ENCODE measurements around the gene CSF1R. TPM values are rescaled to one million over a fixed set of nuclear protein-coding genes. Genes with fewer than 3 reads are reported as not detected.

The CSF1R gene
- total RNA-seq, 1 donor from 2014 or later, result not detected

- TF ChIP-seq CTCF (IDR thresholded peaks at IDR 0.05; ENCODE audit: insufficient read depth, low read length, severe bottlenecking), result no peak
- H3K4me3 ChIP-seq (ENCODE audit: low read depth, low read length), result no peak overlapping the region
- H3K27me3 ChIP-seq (ENCODE audit: control insufficient read depth, insufficient read depth, low read length), result no peaks in the 10 kb centered on the region
- no peaks in the 10 kb centered on the region for H3K36me3 ChIP-seq (ENCODE audit: control insufficient read depth, insufficient read depth, low read length)
- DNase-seq (ENCODE audit: low read depth) (no peak), FAIRE-seq (no peak)
Measured at GRCh38 chr5:150119421-150120061, 33.2 kb upstream of the CSF1R start.

DNA sequence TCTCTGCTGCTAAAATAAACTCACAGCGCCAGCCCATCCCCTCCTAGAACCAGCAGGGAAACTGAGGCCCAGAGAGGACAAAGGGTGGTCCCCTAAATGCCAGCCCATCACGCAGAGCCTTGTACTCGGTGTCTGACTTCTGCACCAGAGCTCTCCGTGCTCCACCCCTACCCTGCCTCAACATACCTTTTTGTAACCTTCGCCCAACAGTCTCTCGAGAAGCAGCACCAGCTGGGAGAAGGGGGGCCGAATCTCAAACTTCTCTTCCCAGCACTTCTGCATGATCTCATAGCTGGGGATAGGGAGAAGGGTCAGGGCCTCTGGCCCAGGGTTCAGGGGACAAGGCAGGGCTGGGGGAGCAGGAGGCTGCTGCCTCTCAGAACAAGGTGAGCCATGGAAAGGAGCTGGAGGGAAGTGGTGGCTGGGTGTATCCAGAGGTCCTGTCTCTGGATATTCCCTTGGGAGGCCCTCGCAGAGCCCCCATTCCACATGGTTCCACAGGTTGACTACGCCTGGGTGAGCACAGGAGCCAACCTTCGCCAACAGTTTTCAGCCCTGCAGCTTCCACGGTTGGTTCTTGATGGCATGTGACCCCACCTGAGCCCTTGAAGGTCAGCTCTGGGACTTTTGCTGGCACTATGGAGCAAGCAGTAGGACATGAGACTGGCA, 32.3 kb upstream of the CSF1R start:
- no peaks in the 10 kb centered on the region for H3K27me3 ChIP-seq (ENCODE audit: control insufficient read depth, insufficient read depth, low read length)
- no peak for FAIRE-seq
- H3K4me3 ChIP-seq (ENCODE audit: low read depth, low read length), result no peak overlapping the region
- DNase-seq (ENCODE audit: low read depth), result no peak
- H3K36me3 ChIP-seq (ENCODE audit: control insufficient read depth, insufficient read depth, low read length), result no peaks in the 10 kb centered on the region
- TF ChIP-seq CTCF (IDR thresholded peaks at IDR 0.05; ENCODE audit: insufficient read depth, low read length, severe bottlenecking), result no peak

- no peak for TF ChIP-seq CTCF (IDR thresholded peaks at IDR 0.05; ENCODE audit: insufficient read depth, low read length, severe bottlenecking)
- no peak overlapping the region for H3K4me3 ChIP-seq (ENCODE audit: low read depth, low read length)
- no peak for DNase-seq (ENCODE audit: low read depth)
- no peaks in the 10 kb centered on the region for H3K27me3 ChIP-seq (ENCODE audit: control insufficient read depth, insufficient read depth, low read length)
- no peaks in the 10 kb centered on the region for H3K36me3 ChIP-seq (ENCODE audit: control insufficient read depth, insufficient read depth, low read length)
- no peak for FAIRE-seq
Measured at GRCh38 chr5:150117945-150118560, 31.7 kb upstream of the CSF1R start.

DNA sequence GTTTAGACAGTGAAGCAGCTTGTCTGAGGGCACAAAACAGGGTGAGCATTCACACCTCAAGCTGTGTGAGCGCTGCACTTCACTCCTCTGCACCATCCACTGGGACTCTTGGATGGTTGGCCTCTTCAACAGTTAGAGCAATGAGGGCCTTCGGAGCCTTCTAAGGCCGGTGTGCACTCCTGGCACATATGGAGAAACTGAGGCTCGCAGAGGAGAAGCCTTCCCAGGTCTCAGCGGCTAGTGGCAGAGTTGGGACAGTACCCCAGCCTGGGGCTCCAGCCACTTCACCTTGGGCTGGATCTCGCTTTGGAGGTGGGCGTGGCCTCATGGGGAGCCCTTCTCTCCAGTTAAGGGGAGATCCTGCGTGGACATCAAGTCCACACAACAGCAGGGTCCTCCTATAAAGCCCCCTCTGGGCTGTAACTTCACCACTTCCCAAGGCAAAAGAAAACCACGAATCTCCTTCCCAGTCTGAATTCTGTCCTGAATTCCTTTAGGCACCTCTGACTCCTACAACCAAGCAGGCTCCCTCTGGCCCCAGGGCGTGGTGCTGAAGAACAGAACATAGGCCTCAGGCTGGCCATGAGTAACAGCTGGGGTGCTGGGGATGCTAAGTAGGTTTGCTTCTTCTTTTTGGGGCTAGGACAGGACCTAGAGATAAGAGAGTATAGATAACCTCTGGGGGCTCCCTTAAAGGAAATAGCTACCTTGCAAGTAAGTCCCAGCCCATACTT, 30.5 kb upstream of the CSF1R start:
- Histone ChIP-seq H3K36me3 (ENCODE audit: control insufficient read depth, insufficient read depth, low read length) (no peaks in the 10 kb centered on the region), H3K27me3 (ENCODE audit: control insufficient read depth, insufficient read depth, low read length) (no peaks in the 10 kb centered on the region), H3K4me3 (ENCODE audit: low read depth, low read length) (no peak overlapping the region)
- no peak for FAIRE-seq
- no peak for TF ChIP-seq CTCF (IDR thresholded peaks at IDR 0.05; ENCODE audit: insufficient read depth, low read length, severe bottlenecking)
- no peak for DNase-seq (ENCODE audit: low read depth)

DNA sequence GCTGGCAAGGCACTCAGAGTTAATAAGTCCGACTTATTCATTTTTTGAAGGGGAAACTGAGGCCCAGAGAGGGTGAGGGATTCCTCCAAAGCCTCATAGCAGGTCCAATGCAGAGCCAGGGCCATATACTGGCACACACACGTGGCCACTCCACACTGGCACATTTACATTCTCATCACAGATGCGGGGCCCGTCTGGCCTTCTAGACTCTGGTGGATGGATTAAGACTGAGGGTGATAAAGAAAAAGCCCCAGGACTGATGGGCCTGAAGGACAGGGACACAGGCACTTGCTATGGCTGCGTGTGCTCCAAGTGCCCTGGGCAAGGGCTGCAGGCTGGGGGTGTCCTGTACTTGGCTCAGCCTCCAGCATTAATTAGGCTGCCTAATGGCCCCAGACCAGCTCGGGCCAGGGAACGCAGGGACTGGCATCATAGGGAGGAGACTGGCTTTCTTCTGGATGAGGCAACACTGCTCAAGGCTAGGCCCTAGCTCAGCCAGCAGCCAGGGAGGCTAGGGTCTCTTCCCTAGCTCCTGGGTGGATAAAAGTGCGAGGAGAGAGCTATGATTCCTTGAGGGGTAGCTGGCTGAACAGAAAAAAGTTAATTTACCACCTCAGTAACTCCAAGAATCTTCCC, 28.5 kb upstream of the CSF1R start:
- no peak for TF ChIP-seq CTCF (IDR thresholded peaks at IDR 0.05; ENCODE audit: insufficient read depth, low read length, severe bottlenecking)
- FAIRE-seq, result no peak
- H3K27me3 ChIP-seq (ENCODE audit: control insufficient read depth, insufficient read depth, low read length), result no peaks in the 10 kb centered on the region
- no peak for DNase-seq (ENCODE audit: low read depth)
- H3K36me3 ChIP-seq (ENCODE audit: control insufficient read depth, insufficient read depth, low read length), result no peaks in the 10 kb centered on the region
- no peak overlapping the region for H3K4me3 ChIP-seq (ENCODE audit: low read depth, low read length)
